KOPT-K1 (cell line): ENCODE data around the gene DOK1.

Experiments
- H3K27ac ChIP-seq: fragments of 200-600 bp; sonication (generic); 2 replicates; pipeline ENCODE4 v1.5.1; 2016; ENCODE audit warnings: antibody characterized with exemption, mild to moderate bottlenecking, low read depth, low read length; ENCODE audit not compliant: poor library complexity, severe bottlenecking
- H3K36me3 ChIP-seq: fragments of 200-600 bp; sonication (generic); 2 replicates; pipeline ENCODE4 v1.5.1; 2017; ENCODE audit warnings: antibody characterized with exemption, mild to moderate bottlenecking, low read length, moderate library complexity; ENCODE audit not compliant: insufficient read depth
- H3K9me3 ChIP-seq: fragments of 200-600 bp; sonication (generic); 2 replicates; pipeline ENCODE4 v1.5.1; 2017; ENCODE audit warnings: antibody characterized with exemption, low read length, mild to moderate bottlenecking; ENCODE audit not compliant: insufficient read depth, poor library complexity, severe bottlenecking

Gene DOK1

DNA sequence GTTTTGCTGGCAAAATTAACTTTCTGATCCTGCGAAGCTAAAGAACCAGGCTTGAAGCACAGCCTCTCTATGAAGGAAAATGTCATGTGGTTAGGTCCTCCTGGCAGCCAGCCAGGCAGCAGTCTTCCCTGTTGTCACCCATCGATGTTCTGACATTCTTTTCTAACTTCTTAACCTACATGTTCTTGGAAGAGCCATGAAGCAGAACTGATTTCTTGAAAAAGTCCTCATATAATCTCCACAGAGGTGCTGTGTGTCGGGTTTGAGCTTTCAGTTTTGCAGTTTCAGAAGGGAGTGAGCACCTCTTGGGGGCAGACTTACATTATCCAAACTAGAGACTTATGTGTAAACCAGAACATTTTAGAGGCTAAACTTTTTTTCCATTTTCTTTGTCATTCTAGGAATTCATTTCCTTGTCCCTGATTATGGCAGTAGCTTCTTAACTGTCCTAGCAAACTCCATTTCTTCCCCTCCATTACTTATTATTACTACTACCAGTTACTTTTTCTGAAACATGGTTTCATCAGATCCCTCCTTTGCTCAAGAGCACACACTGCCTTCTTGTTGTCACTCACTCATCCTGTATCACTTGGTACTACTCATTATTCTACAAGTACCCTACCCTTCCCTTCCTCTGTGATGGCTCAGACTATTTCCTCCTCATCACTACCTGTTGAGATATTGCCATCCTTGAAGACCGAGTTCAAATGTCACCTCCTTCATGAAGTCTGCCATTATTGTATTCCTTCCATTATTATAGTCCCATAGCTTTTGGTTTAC lies 31.1 kb downstream of the DOK1 start:
- H3K27ac ChIP-seq: no peak overlapping the region
- no peaks in the 10 kb centered on the region for H3K9me3 ChIP-seq
- H3K36me3 ChIP-seq: no peaks in the 10 kb centered on the region

DNA sequence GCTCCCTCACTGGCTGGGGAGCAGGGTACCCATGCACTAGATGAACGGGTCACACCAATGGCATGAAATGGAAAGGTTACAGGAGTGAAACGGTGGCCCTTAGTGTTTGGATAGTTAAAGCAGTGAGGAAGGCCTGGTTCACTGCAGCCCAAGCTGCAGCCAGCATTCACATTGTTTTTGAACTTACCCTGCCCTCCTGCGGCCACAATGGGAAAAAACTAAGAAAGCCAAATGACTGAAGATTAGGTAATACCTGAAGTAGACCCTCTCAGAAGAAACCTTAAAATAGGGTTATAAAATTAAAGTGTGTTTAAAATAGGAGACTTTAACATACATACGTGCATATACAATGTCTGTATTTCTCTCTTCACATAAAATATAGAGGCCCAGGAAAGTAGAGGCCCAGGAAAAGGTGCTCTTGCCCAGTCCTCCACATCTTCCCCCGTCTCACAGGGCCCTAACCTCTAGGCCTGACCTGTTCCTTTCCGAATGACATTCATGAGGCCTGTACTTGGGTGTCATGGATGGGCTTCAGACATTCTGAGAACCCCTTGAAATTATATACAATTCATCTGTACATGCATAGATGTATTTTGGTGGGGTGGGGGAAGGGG lies 33.3 kb downstream of the DOK1 start:
- Histone ChIP-seq H3K27ac (no peak overlapping the region), H3K9me3 (no peaks in the 10 kb centered on the region), H3K36me3 (no peaks in the 10 kb centered on the region)

DNA sequence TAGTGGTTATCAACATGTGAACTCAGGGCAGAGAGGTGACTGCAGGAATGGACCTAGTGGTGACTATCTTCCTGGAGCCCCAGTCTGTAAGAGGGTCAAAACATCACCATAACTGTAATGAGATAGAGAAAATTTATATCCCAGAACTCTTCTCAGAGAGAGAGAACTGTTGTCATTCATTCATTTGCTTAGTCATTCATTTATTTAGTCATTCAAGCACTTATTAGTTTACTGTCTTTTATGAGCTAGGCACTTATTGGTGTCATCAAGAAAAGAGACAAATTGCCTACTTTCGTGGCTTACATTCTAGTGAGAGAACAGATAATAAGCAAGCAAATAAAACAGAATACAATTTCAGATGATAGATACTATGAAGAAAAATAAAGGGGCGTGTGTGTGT lies 34.1 kb downstream of the DOK1 start:
- H3K36me3 ChIP-seq: no peaks in the 10 kb centered on the region
- H3K27ac ChIP-seq: no peak overlapping the region
- H3K9me3 ChIP-seq: no peaks in the 10 kb centered on the region

DNA sequence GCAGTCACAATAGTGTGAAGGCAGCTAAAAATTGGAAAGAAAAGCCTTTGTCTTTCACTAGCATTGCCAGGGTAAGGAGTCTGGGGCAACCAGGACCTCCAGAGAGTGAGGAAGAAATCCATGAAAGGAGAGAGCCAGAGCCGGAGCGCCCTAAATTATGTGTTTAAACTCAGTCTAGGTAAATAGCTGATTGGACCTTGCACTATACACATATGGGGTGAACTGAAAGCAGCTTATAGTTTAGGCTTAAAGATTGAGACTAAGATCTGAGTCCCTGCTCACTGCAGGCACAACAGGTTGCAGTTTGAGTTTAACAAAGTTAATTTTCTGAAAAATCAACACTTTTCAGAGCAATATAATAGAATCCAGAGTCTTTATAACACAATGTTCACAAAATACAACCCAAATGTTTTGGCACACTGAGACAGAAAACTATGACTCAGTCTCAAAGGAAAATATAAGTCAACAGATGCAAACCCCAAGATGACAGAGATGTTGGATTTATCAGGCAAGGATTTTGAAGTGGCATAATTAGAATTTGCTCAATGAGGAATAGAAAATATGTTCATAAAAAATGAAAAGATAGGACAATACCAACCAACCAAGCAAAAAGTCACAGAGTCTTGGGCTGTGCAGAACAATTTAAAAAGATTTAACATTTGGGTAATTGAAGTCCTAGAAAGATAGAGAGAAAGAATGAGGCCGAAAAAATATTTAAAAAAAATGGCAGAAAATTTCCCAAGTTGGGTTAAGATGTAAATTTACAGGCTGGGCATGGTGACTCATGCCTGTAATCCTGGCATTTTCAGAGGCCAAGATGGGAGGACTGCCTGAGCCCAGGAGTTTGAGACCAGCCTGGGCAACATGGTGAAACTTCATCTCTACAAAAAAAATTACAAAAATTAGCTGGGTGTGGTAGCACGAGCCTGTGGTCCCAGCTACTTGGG lies 39.6 kb downstream of the DOK1 start:
- Histone ChIP-seq H3K27ac (no peak overlapping the region), H3K9me3 (no peaks in the 10 kb centered on the region), H3K36me3 (no peaks in the 10 kb centered on the region)

DNA sequence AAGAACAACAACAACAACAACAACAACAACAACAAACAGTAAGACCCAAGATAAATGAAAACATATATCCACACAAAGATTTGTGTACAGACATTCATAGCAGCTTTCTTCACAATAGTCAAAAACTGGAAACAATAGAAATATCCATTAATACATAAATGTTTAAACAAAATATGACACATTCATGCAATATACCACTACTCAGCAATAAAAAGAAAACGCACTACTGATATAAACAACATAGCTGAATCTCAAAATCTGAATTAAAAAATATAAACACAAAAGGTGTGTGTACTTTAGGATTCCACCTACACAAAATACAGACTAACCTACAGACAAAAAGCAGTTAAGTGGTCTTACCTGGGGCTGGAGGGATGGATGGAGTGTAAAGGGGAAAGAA lies 42.1 kb downstream of the DOK1 start:
- Histone ChIP-seq H3K9me3 (no peaks in the 10 kb centered on the region), H3K36me3 (no peaks in the 10 kb centered on the region), H3K27ac (no peak overlapping the region)

DNA sequence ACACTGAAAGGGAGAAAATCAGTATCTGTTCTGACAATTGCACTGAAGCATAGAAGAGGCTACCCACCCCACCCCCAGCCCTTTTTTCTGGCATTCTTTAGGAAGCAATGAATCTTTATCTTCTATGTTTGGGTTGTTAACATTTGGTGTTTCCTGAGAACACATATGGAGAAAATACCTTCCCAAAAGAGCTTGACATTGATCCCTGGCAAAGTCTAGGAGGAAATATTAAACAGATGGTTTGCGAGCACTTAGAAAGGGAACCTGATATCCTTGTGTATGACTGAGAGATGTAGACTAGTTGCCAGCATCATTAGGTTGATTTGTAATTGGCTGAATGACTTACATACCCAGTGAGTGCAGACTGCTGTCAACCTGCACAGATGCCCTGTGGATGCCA lies 42.9 kb downstream of the DOK1 start:
- Histone ChIP-seq H3K36me3 (no peaks in the 10 kb centered on the region), H3K9me3 (no peaks in the 10 kb centered on the region), H3K27ac (no peak overlapping the region)

DNA sequence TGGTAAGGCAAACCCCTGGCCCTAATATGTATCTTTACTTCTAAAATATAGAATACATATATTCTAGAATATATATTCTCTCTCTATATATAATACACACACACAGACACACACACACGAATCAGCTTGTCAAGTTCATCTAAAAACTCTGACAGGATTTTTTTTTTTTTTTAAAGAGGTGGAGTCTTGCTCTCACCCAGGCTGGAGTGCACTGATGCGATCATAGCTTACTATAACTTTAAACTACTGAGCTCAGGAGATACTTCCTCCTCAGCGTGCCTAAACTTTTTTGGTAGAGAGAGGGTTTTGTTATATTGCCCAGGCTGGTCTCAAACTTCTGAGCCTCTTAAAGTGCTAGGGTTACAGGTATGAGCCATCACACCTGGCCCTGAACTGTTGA lies 45.2 kb downstream of the DOK1 start:
- H3K27ac ChIP-seq: no peak overlapping the region

DNA sequence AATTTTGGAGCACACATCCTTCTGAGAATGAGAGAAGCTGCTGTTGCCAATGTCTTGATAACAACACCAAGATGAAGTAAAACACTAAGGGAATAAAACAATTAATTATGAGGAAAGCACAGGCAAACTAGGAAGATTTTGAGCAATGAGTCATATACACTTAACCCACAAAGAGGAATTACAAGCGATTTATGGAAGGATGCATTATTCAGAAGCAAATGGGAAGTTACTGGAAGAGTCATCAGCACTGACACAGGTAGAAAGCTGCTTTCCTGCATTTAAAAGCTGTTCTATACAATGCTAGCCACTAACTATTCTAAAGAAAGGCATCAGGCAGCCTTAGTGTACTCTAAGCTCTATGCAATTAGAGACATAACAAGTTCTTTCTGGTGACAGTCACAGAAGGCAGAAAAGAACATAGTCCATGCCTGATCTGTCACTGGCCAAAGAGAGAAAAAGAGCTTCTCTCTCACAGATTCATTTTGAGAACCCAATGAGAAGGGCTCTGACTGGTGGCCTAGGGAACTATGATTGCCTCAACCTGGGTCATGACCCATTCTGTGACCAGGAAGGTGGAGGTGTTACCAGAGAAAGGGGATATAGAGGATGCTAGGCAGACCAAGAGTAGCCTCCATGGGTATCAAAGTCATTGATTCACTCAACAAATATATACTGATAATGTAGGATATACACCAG lies 48.2 kb downstream of the DOK1 start:
- H3K9me3 ChIP-seq: no peaks in the 10 kb centered on the region
- H3K36me3 ChIP-seq: no peaks in the 10 kb centered on the region
- no peak overlapping the region for H3K27ac ChIP-seq

More for the DNA sequence above, 45.2 kb downstream of the DOK1 start:
- Histone ChIP-seq H3K36me3 (no peaks in the 10 kb centered on the region), H3K9me3 (no peaks in the 10 kb centered on the region)

DNA sequence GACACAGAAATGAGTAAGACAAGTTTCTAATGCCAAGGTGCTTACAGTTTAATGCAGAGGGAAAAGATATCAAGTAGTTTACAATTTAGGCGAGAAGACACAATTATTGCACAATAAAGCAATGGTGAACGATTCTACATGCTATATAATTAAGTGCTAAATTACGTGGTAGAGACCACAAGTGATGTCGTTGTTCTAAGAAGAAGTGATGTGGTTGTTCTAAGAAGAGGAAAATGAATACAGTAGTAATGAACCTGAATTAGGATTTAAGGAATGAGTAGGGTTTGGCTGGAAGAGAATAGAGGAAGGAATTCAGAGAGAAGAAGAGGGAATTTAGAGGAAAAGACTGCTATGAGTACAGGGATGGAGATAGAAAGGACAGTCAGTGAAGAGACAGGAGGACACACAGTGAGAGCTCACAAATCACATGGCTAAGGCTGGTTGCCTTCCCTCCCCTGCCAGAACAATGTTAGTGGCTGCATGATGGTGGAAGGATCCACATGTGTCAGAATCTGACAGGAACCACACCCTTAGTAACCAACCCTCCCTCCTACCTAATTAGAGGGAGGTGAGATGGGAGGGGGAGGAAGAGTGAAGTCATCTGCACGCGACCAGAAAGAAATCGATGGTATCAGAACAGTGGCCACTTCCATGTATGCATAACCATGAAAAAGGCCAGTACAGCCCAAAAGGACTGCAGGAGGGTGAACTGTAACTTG lies 48.9 kb downstream of the DOK1 start:
- H3K9me3 ChIP-seq: peaks cover 3% of the 10 kb centered on the region
- H3K27ac ChIP-seq: no peak overlapping the region
- H3K36me3 ChIP-seq: no peaks in the 10 kb centered on the region

DNA sequence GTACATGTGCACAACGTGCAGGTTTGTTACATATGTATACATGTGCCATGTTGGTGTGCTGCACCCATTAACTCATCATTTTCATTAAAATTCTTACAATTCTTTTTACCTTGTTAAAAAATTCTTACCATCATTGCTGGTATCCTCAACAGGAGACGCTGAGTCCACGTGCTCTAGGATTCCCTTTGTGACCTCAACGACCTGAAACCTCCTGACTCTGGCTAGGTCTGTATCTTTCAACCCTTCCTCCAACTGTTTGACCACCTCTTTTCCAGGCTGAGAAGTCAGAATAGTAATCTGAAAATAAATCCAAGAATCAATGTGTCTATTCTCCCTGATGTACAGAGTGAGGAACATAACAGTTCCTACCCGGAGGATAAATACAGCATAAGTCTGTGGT lies 52.4 kb downstream of the DOK1 start:
- H3K36me3 ChIP-seq: no peaks in the 10 kb centered on the region
- peaks cover 6% of the 10 kb centered on the region for H3K9me3 ChIP-seq
- no peak overlapping the region for H3K27ac ChIP-seq
